GM18909 (cell line): Measurements from ENCODE around the gene CERS1.

ENCODE experiments used
- ATAC-seq: cut with Tn5 transposase; IDR thresholded peaks from one replicate; pipeline ENCODE4 v1.9.1; 2021; ENCODE audit warnings: mild to moderate bottlenecking; ENCODE audit not compliant: unreplicated experiment, poor library complexity

Gene CERS1, protein sequence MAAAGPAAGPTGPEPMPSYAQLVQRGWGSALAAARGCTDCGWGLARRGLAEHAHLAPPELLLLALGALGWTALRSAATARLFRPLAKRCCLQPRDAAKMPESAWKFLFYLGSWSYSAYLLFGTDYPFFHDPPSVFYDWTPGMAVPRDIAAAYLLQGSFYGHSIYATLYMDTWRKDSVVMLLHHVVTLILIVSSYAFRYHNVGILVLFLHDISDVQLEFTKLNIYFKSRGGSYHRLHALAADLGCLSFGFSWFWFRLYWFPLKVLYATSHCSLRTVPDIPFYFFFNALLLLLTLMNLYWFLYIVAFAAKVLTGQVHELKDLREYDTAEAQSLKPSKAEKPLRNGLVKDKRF

GRCh38 chr19:18895824-18896341 is at the start of gene CERS1:
CERS1 (minus strand) TSS chr19:18896158; CDS start chr19:18896072, 86 bp downstream.
- no peak for ATAC-seq

GRCh38 chr19:18945297-18945696 is 49.3 kb upstream of the CERS1 start:
- ATAC-seq = no peak

GRCh38 chr19:18943465-18943864 is 47.5 kb upstream of the CERS1 start:
- ATAC-seq = no peak

DNA sequence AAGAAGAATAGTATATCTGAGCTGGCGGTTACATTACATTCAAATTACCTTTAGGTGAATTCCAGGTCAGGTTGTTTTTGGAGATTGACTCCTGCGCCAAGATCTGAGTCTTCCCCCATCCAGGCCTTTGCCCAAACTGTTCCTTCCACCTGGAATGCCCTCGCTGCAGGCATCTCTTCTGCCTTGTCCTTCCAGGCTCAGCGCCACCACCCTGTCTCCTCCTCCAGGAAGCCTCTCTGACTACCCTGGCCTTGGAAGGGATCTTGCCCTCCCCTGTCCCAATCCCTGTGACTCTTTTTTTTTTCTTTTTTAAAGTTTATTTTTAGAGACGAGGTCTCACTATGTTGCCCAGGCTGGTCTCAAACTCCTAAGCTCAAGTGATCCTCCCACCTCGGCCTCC is 46.7 kb upstream of the CERS1 start:
- ATAC-seq = no peak

GRCh38 chr19:18941628-18942354 is 45.8 kb upstream of the CERS1 start:
- ATAC-seq = no peak

- no peak for ATAC-seq
Measured at GRCh38 chr19:18940769-18941627, 45.0 kb upstream of the CERS1 start, which contains the start of gene HOMER3. HOMER3 (minus strand) TSS chr19:18941217; CDS start chr19:18938982, 2,235 bp downstream.

DNA sequence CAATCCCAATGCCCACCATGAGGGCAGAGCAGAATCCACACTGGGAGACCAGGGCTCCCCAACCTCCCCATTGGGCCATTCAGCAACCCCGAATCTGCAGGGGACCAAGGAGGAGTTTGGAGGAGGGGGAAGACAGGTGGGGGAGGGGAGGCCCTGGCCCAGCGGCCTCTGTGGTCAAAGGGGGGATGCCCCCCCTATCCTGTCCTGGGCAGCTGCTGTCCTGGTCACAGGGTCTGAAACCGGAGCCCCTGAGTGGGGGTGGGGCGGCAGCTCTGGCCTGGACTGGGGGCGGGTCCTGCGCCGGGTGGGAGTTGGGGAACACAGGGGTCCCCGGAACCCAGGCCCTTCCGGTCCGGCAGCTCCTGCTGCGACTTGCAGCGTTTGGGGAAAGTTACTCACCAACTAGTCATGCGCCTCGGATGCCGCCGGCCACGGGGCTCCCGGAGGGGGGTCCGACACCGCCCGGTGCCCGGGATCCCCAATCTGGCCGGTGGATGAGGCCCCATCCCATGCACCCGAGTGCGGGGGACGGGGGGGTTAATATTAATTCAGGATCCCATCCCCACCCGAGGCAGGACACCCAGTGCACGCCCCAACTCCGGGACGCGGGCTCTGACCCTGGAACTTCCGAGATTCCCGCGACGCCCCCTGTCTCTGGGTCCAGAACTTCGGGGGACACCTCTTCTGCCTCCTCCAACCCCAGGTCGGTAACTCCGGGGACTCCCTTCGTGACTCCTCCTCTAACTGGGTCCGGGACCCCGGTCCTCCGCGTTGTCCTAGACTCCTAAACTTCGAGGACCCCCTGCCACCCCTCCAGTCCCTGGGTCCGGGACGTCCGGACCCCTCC is 44.2 kb upstream of the CERS1 start:
- ATAC-seq = no peak

DNA sequence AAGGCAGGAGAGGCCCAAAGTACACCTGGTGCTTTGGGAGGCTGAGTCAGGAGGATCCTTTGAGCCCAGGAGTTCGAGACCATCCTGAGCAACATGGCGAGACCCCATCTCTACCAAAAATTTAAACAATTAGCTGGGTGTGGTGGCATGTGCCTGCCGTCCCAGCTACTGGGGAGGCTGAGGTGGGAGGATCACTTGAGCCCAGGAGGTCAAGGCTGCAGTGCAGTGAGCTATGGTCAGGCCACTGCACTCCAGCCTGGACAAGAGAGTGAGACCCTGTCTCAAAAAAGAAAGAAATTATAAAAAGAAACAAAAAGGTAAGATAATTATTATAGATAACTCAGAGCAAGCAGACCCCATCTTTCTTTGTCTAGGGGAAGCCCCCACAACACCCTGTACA is 43.2 kb upstream of the CERS1 start:
- no peak for ATAC-seq

GRCh38 chr19:18933297-18933696 is 37.3 kb upstream of the CERS1 start:
- ATAC-seq = no peak

- no peak for ATAC-seq
Measured at GRCh38 chr19:18932216-18932841, 36.4 kb upstream of the CERS1 start.

- ATAC-seq = no peak
Measured at GRCh38 chr19:18931316-18932162, 35.6 kb upstream of the CERS1 start.

DNA sequence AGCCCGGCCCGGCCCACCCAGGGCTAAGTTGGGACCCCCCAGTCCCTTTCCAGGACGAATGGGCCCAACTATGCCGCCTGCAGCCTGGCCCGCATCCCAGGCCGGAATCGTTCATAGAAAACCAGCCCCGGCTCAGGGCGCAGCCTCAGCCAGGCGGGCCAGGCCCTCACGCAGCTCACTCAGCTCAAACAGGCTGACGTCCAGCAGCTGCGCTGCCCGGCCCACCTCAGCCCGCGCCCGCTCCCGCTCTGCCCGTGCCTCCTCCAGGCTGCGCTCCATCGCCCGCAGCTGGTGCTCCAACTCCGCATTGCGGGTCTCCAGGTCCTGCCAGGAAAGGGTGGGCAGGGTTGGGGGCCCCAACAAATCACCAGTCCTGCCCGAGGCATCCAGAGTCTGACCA is 33.4 kb upstream of the CERS1 start:
- ATAC-seq = no peak

DNA sequence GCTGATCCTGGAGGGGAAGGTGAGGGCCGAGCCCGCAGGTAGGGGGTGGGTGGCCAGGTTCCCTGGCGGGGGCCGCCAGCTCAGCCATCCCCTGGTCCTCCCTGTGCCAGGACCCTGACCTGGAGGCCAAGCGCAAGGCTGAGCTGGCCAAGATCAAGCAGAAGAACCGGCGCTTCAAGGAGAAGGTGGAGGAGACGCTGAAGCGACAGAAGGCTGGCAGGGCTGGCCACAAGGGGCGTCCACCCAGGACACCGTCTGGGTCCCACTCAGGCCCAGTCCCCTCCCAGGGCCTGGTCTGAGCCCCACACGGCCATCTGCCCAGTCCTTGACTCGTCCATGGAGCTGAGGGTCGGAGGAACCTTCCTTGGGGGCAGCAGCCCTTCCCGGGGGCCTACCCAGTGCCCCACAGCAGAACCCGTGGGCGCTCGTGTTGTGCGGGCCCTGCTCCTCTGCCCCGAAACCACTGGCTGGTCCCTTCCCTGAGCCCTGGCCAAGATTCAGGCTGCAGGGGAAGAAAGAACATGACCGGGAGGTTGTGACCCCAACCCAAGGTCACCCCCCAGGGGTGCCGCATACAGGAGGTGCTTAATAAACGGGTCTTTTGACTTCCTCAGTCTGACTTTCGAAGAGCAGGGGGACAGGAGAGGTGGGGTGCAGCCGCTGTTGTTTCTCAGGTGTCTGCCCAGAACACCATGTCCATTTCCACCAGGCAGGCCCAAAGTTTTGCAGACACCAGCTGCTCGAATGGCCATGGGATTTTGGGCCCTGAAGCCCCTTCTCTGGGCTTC is 32.3 kb upstream of the CERS1 start:
- no peak for ATAC-seq

DNA sequence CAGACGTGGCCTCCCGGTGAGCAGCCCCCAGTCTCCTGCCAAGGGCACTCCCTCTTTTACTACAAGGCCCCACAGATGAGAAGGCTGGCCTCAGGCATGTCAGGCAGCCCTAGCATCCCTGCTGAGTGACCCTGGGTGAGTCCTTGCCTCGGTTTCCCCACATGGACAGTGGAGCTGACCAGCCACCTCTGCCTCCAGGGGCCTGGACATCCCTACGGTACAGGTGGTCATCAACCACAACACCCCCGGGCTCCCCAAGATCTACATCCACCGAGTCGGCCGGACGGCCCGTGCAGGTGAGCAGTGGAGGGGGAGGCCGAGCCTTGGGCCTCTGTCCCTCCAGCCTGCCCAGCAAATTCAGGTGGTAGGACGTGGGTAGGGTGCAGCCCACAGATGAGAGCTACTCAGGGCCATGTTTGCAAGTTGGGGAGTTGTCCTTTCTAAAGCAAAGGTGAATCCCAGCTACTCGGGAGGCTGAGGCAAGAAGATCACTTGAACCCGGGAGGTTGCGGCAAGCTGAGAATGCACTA is 28.8 kb upstream of the CERS1 start:
- no peak for ATAC-seq

- ATAC-seq = no peak
Measured at GRCh38 chr19:18922228-18922985, 26.4 kb upstream of the CERS1 start.

- ATAC-seq = no peak
Measured at GRCh38 chr19:18921593-18921992, 25.6 kb upstream of the CERS1 start.

DNA sequence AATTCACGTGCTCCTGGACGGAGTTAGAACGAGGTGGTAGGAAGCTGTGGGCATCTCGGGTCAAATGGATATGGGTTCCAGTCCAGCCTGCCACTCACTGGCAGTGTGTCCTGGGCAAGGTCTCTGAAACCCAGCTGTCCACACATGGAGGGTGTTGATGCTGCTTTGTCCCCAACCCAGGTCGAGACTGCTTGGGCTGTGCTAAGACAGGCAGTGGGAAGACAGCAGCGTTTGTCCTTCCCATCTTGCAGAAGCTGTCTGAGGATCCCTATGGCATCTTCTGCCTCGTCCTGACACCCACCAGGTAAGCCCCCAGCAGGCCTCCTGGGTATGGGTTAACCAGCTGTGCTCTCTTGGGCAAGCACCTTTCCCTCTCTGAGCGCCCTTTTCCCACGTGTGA is 24.4 kb upstream of the CERS1 start:
- ATAC-seq = no peak
